Mucosa of stomach (tissue), 1 donor: Measurements from ENCODE around the gene TMEM45A.
"Not testable (repeated sequence)": the region's sequence is repeated elsewhere in the genome, so short reads cannot be mapped to it uniquely, and the experiment has no call there.

Source experiments
- H3K27me3 ChIP-seq: one replicate; pipeline ENCODE4 v1.7.0; 2013; ENCODE audit warnings: mild to moderate bottlenecking, low read length; ENCODE audit not compliant: control insufficient read depth, insufficient read depth
- H3K36me3 ChIP-seq: one replicate; pipeline ENCODE4 v1.7.0; 2013; ENCODE audit warnings: low read length; ENCODE audit not compliant: control insufficient read depth, insufficient read depth
- H3K4me1 ChIP-seq: one replicate; pipeline ENCODE4 v1.7.0; 2013; ENCODE audit warnings: mild to moderate bottlenecking, low read length; ENCODE audit not compliant: control insufficient read depth, insufficient read depth
- H3K4me3 ChIP-seq: one replicate; pipeline ENCODE4 v1.7.0; 2013; ENCODE audit warnings: low read length
- H3K9ac ChIP-seq: one replicate; pipeline ENCODE4 v1.7.0; 2013; ENCODE audit warnings: mild to moderate bottlenecking, low read length, moderate library complexity
- H3K9me3 ChIP-seq: one replicate; pipeline ENCODE4 v1.7.0; 2013; ENCODE audit warnings: mild to moderate bottlenecking, low read length, moderate library complexity; ENCODE audit not compliant: control insufficient read depth
- donor health status: Pancreatic carcinoma.

Gene TMEM45A

GRCh38 chr3:100540791-100541334 is 48.4 kb downstream of the TMEM45A start:
- Histone ChIP-seq H3K4me1 (no peaks in the 10 kb centered on the region), H3K4me3 (no peak overlapping the region), H3K9me3 (no peaks in the 10 kb centered on the region), H3K27me3 (no peaks in the 10 kb centered on the region), H3K9ac (no peak overlapping the region), H3K36me3 (no peaks in the 10 kb centered on the region)

DNA sequence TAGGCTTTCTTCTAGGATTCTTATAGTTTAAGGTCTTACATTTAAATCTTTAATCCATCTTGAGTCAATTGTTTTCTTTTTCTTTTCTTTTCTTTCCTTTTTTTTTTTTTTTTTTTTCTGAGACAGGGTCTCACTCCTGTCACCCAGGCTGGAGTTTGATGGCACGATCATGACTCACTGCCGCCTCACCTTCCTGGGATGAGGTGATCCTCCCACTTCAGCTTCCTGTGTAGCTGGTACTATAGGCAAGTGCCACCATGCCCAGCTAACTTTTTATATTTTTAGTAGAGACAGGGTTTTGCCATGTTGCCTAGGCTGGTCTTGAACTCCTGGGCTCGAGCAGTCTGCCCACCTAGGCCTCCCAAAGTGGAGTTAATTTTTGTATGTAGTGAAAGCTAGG is 49.0 kb downstream of the TMEM45A start:
- H3K27me3 ChIP-seq, H3K36me3 ChIP-seq, H3K9ac ChIP-seq, H3K9me3 ChIP-seq, H3K4me1 ChIP-seq, H3K4me3 ChIP-seq: not testable (repeated sequence)

DNA sequence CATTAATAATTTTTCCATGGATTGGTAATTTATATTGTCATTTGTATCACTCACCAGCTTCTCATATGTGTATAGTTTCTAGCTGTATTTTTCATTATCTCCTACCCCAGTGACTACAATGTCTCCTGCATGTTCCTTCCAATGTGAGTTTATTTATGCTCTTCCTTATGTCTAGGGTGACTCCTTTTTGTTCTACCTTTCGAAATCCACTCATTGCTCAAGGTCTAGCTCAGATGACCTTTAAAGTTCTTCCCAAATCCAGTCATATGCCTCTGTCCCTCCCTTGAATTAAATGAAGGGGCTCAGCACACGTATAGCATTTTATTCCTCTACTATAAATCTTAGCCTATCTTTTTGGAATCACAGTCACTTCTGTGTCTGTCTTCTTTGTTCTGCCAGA is 53.0 kb downstream of the TMEM45A start:
- Histone ChIP-seq H3K4me1 (no peaks in the 10 kb centered on the region), H3K27me3 (no peaks in the 10 kb centered on the region), H3K9me3 (no peaks in the 10 kb centered on the region), H3K4me3 (no peak overlapping the region), H3K36me3 (no peaks in the 10 kb centered on the region), H3K9ac (no peak overlapping the region)

- Histone ChIP-seq H3K9ac (no peak overlapping the region), H3K27me3 (no peaks in the 10 kb centered on the region), H3K4me3 (no peak overlapping the region), H3K9me3 (no peaks in the 10 kb centered on the region), H3K36me3 (no peaks in the 10 kb centered on the region), H3K4me1 (no peaks in the 10 kb centered on the region)
Measured at GRCh38 chr3:100546020-100546744, 53.8 kb downstream of the TMEM45A start.

- H3K9me3 ChIP-seq, result no peaks in the 10 kb centered on the region
- H3K27me3 ChIP-seq, result no peaks in the 10 kb centered on the region
- no peak overlapping the region for H3K4me3 ChIP-seq
- no peak overlapping the region for H3K9ac ChIP-seq
- H3K4me1 ChIP-seq, result no peaks in the 10 kb centered on the region
- H3K36me3 ChIP-seq, result no peaks in the 10 kb centered on the region
Measured at GRCh38 chr3:100548053-100548452, 55.6 kb downstream of the TMEM45A start.

- no peaks in the 10 kb centered on the region for H3K27me3 ChIP-seq
- no peak overlapping the region for H3K9ac ChIP-seq
- H3K36me3 ChIP-seq, result no peaks in the 10 kb centered on the region
- H3K4me1 ChIP-seq, result no peaks in the 10 kb centered on the region
- no peak overlapping the region for H3K4me3 ChIP-seq
- H3K9me3 ChIP-seq, result no peaks in the 10 kb centered on the region
Measured at GRCh38 chr3:100553618-100554372, 61.4 kb downstream of the TMEM45A start.

- H3K27me3 ChIP-seq, result no peaks in the 10 kb centered on the region
- no peaks in the 10 kb centered on the region for H3K9me3 ChIP-seq
- H3K9ac ChIP-seq, result no peak overlapping the region
- H3K4me1 ChIP-seq, result no peaks in the 10 kb centered on the region
- H3K4me3 ChIP-seq, result no peak overlapping the region
- no peaks in the 10 kb centered on the region for H3K36me3 ChIP-seq
Measured at GRCh38 chr3:100554373-100554676, 61.9 kb downstream of the TMEM45A start.

DNA sequence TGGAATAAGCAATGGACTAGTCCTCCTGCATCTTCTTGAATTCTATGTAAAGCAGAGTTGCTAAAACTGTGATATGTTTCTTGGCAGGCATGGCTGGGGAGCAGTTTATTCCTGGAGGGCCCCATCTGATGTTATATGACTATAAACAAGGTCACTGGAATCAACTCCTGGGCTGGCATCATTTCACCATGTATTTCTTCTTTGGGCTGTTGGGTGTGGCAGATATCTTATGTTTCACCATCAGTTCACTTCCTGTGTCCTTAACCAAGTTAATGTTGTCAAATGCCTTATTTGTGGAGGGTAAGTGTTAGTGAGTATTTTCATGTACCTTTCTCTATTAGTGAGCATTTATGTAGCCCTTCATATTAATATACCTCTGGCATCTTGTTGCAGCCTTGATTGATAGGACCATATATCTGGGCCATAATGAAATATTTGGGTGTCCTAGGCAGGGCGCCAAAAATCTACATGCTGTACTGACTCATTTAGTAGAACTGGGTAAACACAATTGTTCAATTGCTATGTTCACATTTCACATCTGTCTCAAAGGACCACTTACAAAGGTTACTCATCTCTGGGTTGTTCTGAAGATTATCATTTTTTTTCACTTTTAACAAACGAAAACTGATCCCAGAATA is 64.4 kb downstream of the TMEM45A start:
- H3K27me3 ChIP-seq, result no peaks in the 10 kb centered on the region
- no peak overlapping the region for H3K4me3 ChIP-seq
- H3K36me3 ChIP-seq, result no peaks in the 10 kb centered on the region
- H3K9ac ChIP-seq, result no peak overlapping the region
- no peaks in the 10 kb centered on the region for H3K9me3 ChIP-seq
- H3K4me1 ChIP-seq, result peaks cover 4% of the 10 kb centered on the region

DNA sequence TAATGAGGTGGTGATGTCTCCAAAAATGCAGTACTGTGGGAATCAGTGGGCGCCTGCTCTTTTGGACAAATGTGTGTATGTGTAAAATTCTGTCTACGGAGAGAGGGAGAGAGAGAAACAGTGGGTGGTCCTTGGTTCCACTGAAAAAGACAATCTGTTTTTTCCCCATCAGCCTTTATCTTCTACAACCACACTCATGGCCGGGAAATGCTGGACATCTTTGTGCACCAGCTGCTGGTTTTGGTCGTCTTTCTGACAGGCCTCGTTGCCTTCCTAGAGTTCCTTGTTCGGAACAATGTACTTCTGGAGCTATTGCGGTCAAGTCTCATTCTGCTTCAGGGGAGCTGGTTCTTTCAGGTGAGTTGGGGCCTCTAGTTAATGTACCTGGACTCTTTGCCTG is 65.8 kb downstream of the TMEM45A start:
- Histone ChIP-seq H3K4me3 (no peak overlapping the region), H3K36me3 (no peaks in the 10 kb centered on the region), H3K4me1 (peaks cover 5% of the 10 kb centered on the region), H3K9ac (no peak overlapping the region), H3K27me3 (no peaks in the 10 kb centered on the region), H3K9me3 (no peaks in the 10 kb centered on the region)

GRCh38 chr3:100560426-100560825 is 68.0 kb downstream of the TMEM45A start:
- Histone ChIP-seq H3K9me3 (no peaks in the 10 kb centered on the region), H3K36me3 (no peaks in the 10 kb centered on the region), H3K9ac (no peak overlapping the region), H3K4me3 (no peak overlapping the region), H3K27me3 (no peaks in the 10 kb centered on the region), H3K4me1 (peaks cover 5% of the 10 kb centered on the region)

- peaks cover 5% of the 10 kb centered on the region for H3K4me1 ChIP-seq
- H3K36me3 ChIP-seq, result no peaks in the 10 kb centered on the region
- no peaks in the 10 kb centered on the region for H3K9me3 ChIP-seq
- no peaks in the 10 kb centered on the region for H3K27me3 ChIP-seq
- H3K4me3 ChIP-seq, result no peak overlapping the region
- H3K9ac ChIP-seq, result no peak overlapping the region
Measured at GRCh38 chr3:100561459-100562158, 69.2 kb downstream of the TMEM45A start.
